CD4-positive, alpha-beta T cell treated with Interleukin-2 at 100 ng/mL for 4 hours (primary cell): ENCODE results near the gene OPHN1.

Experiments
- DNase-seq: peaks from one replicate; pipeline ENCODE4 v3.0.0-alpha.2; 2020; ENCODE audit warnings: low spot score

Gene OPHN1

GRCh38 chrX:68060506-68061205, 372.6 kb downstream of the OPHN1 start:
- no peak for DNase-seq

GRCh38 chrX:68059469-68059868, 373.8 kb downstream of the OPHN1 start:
- DNase-seq = no peak

DNA sequence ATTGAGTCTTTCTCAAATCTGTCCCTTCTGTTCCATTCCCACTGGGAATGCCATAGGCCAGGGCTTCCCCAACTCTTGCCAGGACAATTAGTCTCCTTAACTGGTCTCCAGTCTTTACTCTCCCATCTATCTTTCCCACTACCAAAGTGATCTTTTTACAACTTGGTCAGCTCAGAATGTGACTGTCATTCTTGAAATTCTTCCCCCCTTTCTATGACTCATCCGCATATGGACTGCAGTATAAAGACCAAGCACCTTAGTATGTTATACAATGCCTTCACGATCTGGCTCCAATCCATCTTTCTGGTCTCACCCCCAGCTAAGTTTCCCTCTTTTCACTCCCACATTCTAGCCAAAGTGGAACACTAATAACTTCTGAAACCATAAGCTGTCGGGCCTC, 383.8 kb downstream of the OPHN1 start:
- no peak for DNase-seq

- no peak for DNase-seq
Observed at GRCh38 chrX:68048774-68049173, 384.5 kb downstream of the OPHN1 start.

DNA sequence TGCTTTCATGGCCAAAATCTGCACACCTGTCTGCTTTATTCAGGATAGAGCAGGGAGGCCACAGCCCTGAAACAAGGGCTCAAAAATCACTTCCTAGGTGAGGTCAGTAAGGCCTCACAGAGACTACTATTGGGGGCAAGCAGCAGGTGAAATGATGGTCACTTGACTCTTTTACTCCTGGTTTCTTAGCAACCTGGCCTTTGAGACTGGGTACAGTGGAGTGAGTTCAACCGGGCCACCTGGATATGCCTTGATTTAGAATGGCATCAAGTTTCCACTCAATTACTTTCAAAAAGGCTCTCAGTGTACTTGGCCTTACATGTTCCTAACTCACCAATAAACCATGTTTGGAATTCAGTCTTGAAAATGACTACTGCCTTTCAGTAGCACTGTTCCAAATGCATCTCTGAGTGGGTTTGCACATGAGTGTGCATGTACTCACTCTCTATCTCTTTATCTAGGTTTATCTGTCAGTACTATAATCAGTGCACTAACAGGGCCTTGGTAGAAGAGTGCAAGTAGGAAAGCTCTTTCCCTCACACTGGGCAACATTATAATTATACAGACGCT, 388.2 kb downstream of the OPHN1 start:
- DNase-seq = no peak

- DNase-seq = no peak
Observed at GRCh38 chrX:68043713-68044438, 389.4 kb downstream of the OPHN1 start.

DNA sequence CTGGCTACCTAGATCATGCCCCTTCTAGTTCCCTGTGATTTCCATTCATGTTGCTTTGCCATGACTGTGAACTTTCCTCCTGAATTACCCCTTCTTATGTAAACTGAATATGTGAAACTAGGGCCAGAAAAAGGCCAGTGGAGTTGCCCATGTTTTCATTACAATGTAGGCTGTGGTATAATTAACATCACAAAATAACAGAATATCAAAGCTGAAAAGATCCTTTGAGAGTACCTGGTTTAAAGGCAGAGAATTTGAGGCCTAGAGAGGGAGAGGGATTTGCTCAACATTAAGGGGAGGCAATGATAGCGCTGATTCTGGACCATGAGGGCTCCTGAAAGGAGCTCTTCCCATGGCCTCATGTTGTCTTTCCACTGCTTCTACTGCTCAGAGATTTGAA, 392.2 kb downstream of the OPHN1 start:
- no peak for DNase-seq

GRCh38 chrX:68018248-68019203, 414.8 kb downstream of the OPHN1 start:
- no peak for DNase-seq

DNA sequence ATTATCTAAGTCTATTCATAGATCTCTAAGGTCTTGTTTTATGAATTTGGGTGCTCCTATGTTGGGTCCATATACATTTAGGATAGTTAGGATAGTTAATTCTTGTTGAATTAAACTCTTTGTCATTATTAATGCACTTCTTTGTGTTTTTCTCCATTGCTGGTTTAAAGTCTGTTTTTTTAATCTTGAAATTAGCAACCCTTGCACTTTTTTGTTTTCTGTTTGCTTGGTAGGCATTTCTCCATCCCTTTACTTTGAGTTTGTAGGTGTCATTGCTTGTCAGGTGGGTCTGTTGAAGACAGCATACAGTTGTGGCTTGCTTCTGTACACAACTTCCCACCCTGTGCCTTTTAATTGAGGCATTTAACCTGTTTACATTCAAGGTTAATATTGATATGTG, 434.8 kb downstream of the OPHN1 start:
- no peak for DNase-seq
